SK-N-SH (cell line): ENCODE measurements around the gene CANT1. TPM values are rescaled to one million over a fixed set of nuclear protein-coding genes. Genes with fewer than 3 reads are reported as not detected.

Source experiments
- CTCF ChIA-PET: fragments of 300-600, 350-600 bp; formaldehyde crosslinking; extraction: SDS; loops from one replicate; lab custom pipeline; 2021; lab: Yijun Ruan, JAX
- POLR2A ChIA-PET: fragments of 350-600 bp; sonication (Branson Sonifier 250); formaldehyde crosslinking; extraction: SDS; loops from one replicate; lab custom pipeline; 2020; ENCODE audit warnings: antibody characterized with exemption, inconsistent platforms; lab: Yijun Ruan, JAX
- DNase-seq: peaks from one replicate; pipeline ENCODE4 v3.0.0; 2012
- H2AFZ ChIP-seq: fragments of 200-600 bp; sonication (generic); 2 replicates; pipeline ENCODE4 v1.8.1; 2016; ENCODE audit warnings: antibody characterized with exemption, mild to moderate bottlenecking, low read depth
- H3F3A ChIP-seq: fragments of 200-600 bp; sonication (generic); replicated peaks from 2 replicates; pipeline ENCODE3; 2016; ENCODE audit warnings: antibody characterized with exemption, mild to moderate bottlenecking; ENCODE audit not compliant: insufficient read depth
- H3K27ac ChIP-seq, 2 experiments: fragments of 200-500 bp in 1 of 2; fragments of 200-600 bp in 1 of 2; sonication (Bioruptor generic) in 1 of 2; sonication (generic), shearing (Covaris generic) in 1 of 2; 2 replicates each; pipeline versions ENCODE4 v1.5.1 to v1.6.1; 2014 to 2016; ENCODE audit warnings: low read depth in 2 of 2, inconsistent platforms in 1 of 2, low read length in 1 of 2, mild to moderate bottlenecking in 1 of 2, mixed read lengths in 1 of 2
- H3K27me3 ChIP-seq: fragments of 200-600 bp; sonication (generic), shearing (Covaris generic); 2 replicates; pipeline ENCODE4 v1.6.1; 2016; ENCODE audit warnings: mixed run types; ENCODE audit not compliant: insufficient read depth
- H3K36me3 ChIP-seq, 2 experiments: fragments of 200-500 bp in 1 of 2; fragments of 200-600 bp in 1 of 2; sonication (Bioruptor generic) in 1 of 2; sonication (generic) in 1 of 2; replicated peaks in 1 of 2; 2 replicates each; pipeline versions ENCODE3 to v1.5.1; 2014 to 2016; ENCODE audit warnings: low read length in 1 of 2, mild to moderate bottlenecking in 1 of 2; ENCODE audit not compliant: insufficient read depth in 2 of 2, control insufficient read depth in 1 of 2
- H3K4me1 ChIP-seq, 2 experiments: fragments of 200-500 bp in 1 of 2; fragments of 200-600 bp in 1 of 2; sonication (Bioruptor generic) in 1 of 2; sonication (generic), shearing (Covaris generic) in 1 of 2; 2 replicates each; pipeline versions ENCODE4 v1.5.1 to v1.6.1; 2014 to 2016; ENCODE audit warnings: low read depth in 1 of 2, low read length in 1 of 2, mixed run types in 1 of 2; ENCODE audit not compliant: insufficient read depth in 2 of 2, control insufficient read depth in 1 of 2
- H3K4me2 ChIP-seq: fragments of 200-600 bp; sonication (generic), shearing (Covaris generic); 2 replicates; pipeline ENCODE4 v1.6.1; 2017; ENCODE audit warnings: mixed run types
- H3K4me3 ChIP-seq, 2 experiments: fragments of 200-500 bp in 1 of 2; fragments of 200-600 bp in 1 of 2; sonication (Bioruptor generic) in 1 of 2; sonication (generic), shearing (Covaris generic) in 1 of 2; 2 replicates each; pipeline versions ENCODE4 v1.5.1 to v1.8.1; 2014 to 2016; ENCODE audit warnings: low read depth in 2 of 2, inconsistent platforms in 1 of 2, low read length in 1 of 2, mild to moderate bottlenecking in 1 of 2, mixed read lengths in 1 of 2, moderate library complexity in 1 of 2
- H3K79me2 ChIP-seq: fragments of 200-600 bp; sonication (generic); 2 replicates; pipeline ENCODE4 v1.8.1; 2017; ENCODE audit warnings: mild to moderate bottlenecking; ENCODE audit not compliant: insufficient read depth
- H3K9ac ChIP-seq: fragments of 200-600 bp; sonication (generic); 2 replicates; pipeline ENCODE4 v1.6.1; 2017; ENCODE audit warnings: mixed run types
- H3K9me2 ChIP-seq: fragments of 200-600 bp; sonication (generic); 2 replicates; pipeline ENCODE4 v1.6.1; 2017; ENCODE audit warnings: mixed run types
- H3K9me3 ChIP-seq: fragments of 200-600 bp; sonication (generic); 2 replicates; pipeline ENCODE4 v1.6.1; 2017; ENCODE audit warnings: mixed run types, mild to moderate bottlenecking, moderate library complexity
- H4K20me1 ChIP-seq: fragments of 200-600 bp; sonication (generic); 2 replicates; pipeline ENCODE4 v1.6.1; 2017; ENCODE audit warnings: mild to moderate bottlenecking, mixed run types; ENCODE audit not compliant: insufficient read depth
- CHD2 ChIP-seq: fragments of 150-350 bp; IDR thresholded peaks from 2 replicates; pipeline ENCODE4 v1.6.1; 2018; ENCODE audit warnings: low read length; ENCODE audit not compliant: partially characterized antibody
- EP300 ChIP-seq, 2 experiments: IDR thresholded peaks; 2 replicates each; pipeline versions ENCODE4 v1.4.0 to v1.6.1; 2012; ENCODE audit warnings: borderline replicate concordance in 1 of 2, low read depth in 1 of 2, low read length in 1 of 2
- EZH2phosphoT487 ChIP-seq: fragments of 200-600 bp; sonication (generic); IDR thresholded peaks from 2 replicates; pipeline ENCODE4 v1.6.1; 2017; ENCODE audit warnings: low read depth, mixed run types, mild to moderate bottlenecking, antibody characterized with exemption, moderate library complexity, borderline replicate concordance
- FOSL2 ChIP-seq: IDR thresholded peaks from 2 replicates; pipeline ENCODE4 v1.4.0; 2012; ENCODE audit warnings: low read depth, mild to moderate bottlenecking, moderate library complexity, borderline replicate concordance
- GABPA ChIP-seq: IDR thresholded peaks from 2 replicates; pipeline ENCODE4 v1.4.0; 2012; ENCODE audit warnings: low read depth, mild to moderate bottlenecking
- MEF2A ChIP-seq: IDR thresholded peaks from 2 replicates; pipeline ENCODE4 v1.4.0; 2012; ENCODE audit warnings: low read depth, borderline replicate concordance
- NFIC ChIP-seq: IDR thresholded peaks from 2 replicates; pipeline ENCODE4 v1.4.0; 2012; ENCODE audit warnings: borderline replicate concordance
- POLR2AphosphoS5 ChIP-seq: IDR thresholded peaks from 2 replicates; pipeline ENCODE4 v1.6.1; 2012; ENCODE audit warnings: low read depth, low read length
- SMC3 ChIP-seq: IDR thresholded peaks from 2 replicates; pipeline ENCODE4 v1.6.1; 2012; ENCODE audit warnings: low read depth, low read length, improper control_type of control experiment
- WGBS: methylation state at CpG from one replicate; pipeline ENCODE4 v1.1.6; 2017; ENCODE audit warnings: low lambda C conversion rate; 5-methylcytosine and 5-hydroxymethylcytosine counted together
- polyA plus RNA-seq, 3 experiments: library from polyadenylated mRNA; depleted of rRNA; stranded (reverse); fragments of >200 nt; gene quantifications; 2 replicates each; pipeline ENCODE4 v1.2.3, GENCODE V29; 2012
- TF ChIP-seq, protein P1 (sequence below): IDR thresholded peaks from 2 replicates; pipeline ENCODE4; 2012
- TF ChIP-seq, protein P2 (sequence below): IDR thresholded peaks from 2 replicates; pipeline ENCODE4 v1.4.0; 2012; ENCODE audit warnings: low read depth, borderline replicate concordance
- TF ChIP-seq, protein P3 (sequence below): fragments of 150-350 bp; IDR thresholded peaks from 2 replicates; pipeline ENCODE4 v1.6.1; 2017; ENCODE audit warnings: antibody characterized with exemption, low read length, low read depth, borderline replicate concordance

Gene CANT1
- polyA plus RNA-seq, 1 of the 3 experiments (the other 2 are of a cell fraction), result 87.4 TPM

DNA sequence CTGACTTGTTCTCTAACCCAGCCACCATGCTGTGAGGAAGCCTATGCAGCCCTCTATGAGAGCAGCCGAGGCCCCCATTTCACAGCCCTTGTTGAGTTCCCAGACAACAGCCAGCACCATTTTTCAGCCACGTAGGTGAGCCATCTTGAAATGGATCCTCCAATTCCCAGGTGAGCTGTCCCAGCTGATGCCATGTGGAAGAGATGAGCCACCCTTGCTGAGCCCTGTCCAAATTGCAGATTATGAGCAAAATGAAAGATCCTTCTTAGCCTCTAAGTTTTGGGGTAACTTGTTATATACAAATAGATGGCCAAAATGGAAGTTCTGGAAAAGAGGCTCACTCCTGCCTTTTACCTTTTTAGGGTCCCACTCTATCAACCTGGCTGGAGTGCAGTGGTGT lies 58.7 kb downstream of the CANT1 start:
- no peak overlapping the region for H2AFZ ChIP-seq
- H4K20me1 ChIP-seq, result no peaks in the 10 kb centered on the region
- no peaks in the 10 kb centered on the region for H3K36me3 ChIP-seq
- H3K4me2 ChIP-seq, result no peak overlapping the region
- no peaks in the 10 kb centered on the region for H3K9me3 ChIP-seq
- H3K27ac ChIP-seq, result no peak overlapping the region
- H3K9ac ChIP-seq, result no peak overlapping the region
- TF ChIP-seq NFIC (no peak), CHD2 (no peak), POLR2AphosphoS5 (no peak), EP300 (IDR thresholded peaks at IDR 0.05; ENCODE audit: borderline replicate concordance in 1 of 2, low read depth in 1 of 2, low read length in 1 of 2) (no peak), MEF2A (no peak), FOSL2 (no peak), SMC3 (no peak), GABPA (no peak), EZH2phosphoT487 (no peak)
- TF ChIP-seq, protein P1, sequence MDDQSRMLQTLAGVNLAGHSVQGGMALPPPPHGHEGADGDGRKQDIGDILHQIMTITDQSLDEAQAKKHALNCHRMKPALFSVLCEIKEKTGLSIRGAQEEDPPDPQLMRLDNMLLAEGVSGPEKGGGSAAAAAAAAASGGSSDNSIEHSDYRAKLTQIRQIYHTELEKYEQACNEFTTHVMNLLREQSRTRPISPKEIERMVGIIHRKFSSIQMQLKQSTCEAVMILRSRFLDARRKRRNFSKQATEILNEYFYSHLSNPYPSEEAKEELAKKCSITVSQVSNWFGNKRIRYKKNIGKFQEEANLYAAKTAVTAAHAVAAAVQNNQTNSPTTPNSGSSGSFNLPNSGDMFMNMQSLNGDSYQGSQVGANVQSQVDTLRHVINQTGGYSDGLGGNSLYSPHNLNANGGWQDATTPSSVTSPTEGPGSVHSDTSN, result no peak
- TF ChIP-seq, protein P2, sequence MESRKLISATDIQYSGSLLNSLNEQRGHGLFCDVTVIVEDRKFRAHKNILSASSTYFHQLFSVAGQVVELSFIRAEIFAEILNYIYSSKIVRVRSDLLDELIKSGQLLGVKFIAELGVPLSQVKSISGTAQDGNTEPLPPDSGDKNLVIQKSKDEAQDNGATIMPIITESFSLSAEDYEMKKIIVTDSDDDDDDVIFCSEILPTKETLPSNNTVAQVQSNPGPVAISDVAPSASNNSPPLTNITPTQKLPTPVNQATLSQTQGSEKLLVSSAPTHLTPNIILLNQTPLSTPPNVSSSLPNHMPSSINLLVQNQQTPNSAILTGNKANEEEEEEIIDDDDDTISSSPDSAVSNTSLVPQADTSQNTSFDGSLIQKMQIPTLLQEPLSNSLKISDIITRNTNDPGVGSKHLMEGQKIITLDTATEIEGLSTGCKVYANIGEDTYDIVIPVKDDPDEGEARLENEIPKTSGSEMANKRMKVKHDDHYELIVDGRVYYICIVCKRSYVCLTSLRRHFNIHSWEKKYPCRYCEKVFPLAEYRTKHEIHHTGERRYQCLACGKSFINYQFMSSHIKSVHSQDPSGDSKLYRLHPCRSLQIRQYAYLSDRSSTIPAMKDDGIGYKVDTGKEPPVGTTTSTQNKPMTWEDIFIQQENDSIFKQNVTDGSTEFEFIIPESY, result no peak
- TF ChIP-seq, protein P3, sequence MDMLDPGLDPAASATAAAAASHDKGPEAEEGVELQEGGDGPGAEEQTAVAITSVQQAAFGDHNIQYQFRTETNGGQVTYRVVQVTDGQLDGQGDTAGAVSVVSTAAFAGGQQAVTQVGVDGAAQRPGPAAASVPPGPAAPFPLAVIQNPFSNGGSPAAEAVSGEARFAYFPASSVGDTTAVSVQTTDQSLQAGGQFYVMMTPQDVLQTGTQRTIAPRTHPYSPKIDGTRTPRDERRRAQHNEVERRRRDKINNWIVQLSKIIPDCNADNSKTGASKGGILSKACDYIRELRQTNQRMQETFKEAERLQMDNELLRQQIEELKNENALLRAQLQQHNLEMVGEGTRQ, result no peak
- peaks cover 0 to 9% of the 10 kb centered on the region in 2 experiments; a peak in 1 of 4 replicates for H3K4me1 ChIP-seq
- no peak for DNase-seq
- ChIA-PET POLR2A (no interaction called here), CTCF (interaction anchor here (1.2 to 18.4 kb wide), 2 partner anchors 25 to 77 kb away, joined by 3 to 194 read pairs; partner anchors contain the start of gene LGALS3BP)
- no peaks in the 10 kb centered on the region for H3K79me2 ChIP-seq
- WGBS, result 57% methylated on average over 2 of the region's 2 CpGs
- H3F3A ChIP-seq, result peaks cover 4% of the 10 kb centered on the region
- H3K9me2 ChIP-seq, result no peaks in the 10 kb centered on the region
- H3K4me3 ChIP-seq, result no peak overlapping the region
- H3K27me3 ChIP-seq, result no peaks in the 10 kb centered on the region
